SH-SY5Y (cell line): Measurements from ENCODE around the gene ASB8.

Experiments used
- GATA2 ChIP-seq: IDR thresholded peaks from 2 replicates; pipeline ENCODE4 v1.6.1; 2011; ENCODE audit warnings: mild to moderate bottlenecking, low read depth, low read length
- GATA3 ChIP-seq: IDR thresholded peaks from 2 replicates; pipeline ENCODE4 v1.6.1; 2011; ENCODE audit warnings: low read depth, mild to moderate bottlenecking, low read length, moderate library complexity

GRCh38 chr12:48187916-48188695, 30.8 kb upstream of the ASB8 start:
- TF ChIP-seq GATA2 (no peak), GATA3 (no peak)
